HFFc6 (cell line): ENCODE data around the gene TBX15. TPM values are rescaled to one million over a fixed set of nuclear protein-coding genes. Genes with fewer than 3 reads are reported as not detected.

Experiments used
- DNase-seq: peaks from one replicate; pipeline ENCODE4 v3.0.0-alpha.2; 2018
- H3K27ac Mint-ChIP-seq: 2 replicates; pipeline ENCODE4 v1.8.0; 2020; ENCODE audit warnings: mild to moderate bottlenecking, mixed read lengths
- H3K27me3 Mint-ChIP-seq: 2 replicates; pipeline ENCODE4 v1.8.0; 2021; ENCODE audit warnings: mild to moderate bottlenecking, moderate library complexity, mixed read lengths; ENCODE audit not compliant: insufficient read depth
- H3K36me3 Mint-ChIP-seq: 2 replicates; pipeline ENCODE4 v1.8.0; 2021; ENCODE audit warnings: low read depth, mixed read lengths
- H3K4me1 Mint-ChIP-seq: 2 replicates; pipeline ENCODE4 v1.8.0; 2020; ENCODE audit warnings: low read depth, mixed read lengths
- H3K4me3 Mint-ChIP-seq: 2 replicates; pipeline ENCODE4 v1.8.0; 2020; ENCODE audit warnings: mild to moderate bottlenecking, moderate library complexity, mixed read lengths
- H3K9me3 Mint-ChIP-seq: 2 replicates; pipeline ENCODE4 v1.8.0; 2020; ENCODE audit warnings: mild to moderate bottlenecking, mixed read lengths
- CTCF ChIP-seq: fragments of 200-600 bp; sonication (generic); IDR thresholded peaks from 2 replicates; pipeline ENCODE4 v1.5.0; 2021; ENCODE audit warnings: antibody characterized with exemption, mild to moderate bottlenecking
- total RNA-seq, 6 experiments: library from RNA; stranded (reverse); fragmentation: NEBNext Ultra II Directional; extraction: Animal tissue kit (Norgen Biotek cat#: 25700); gene quantifications; 2 replicates in 1 of 6; 3 replicates in 5 of 6; pipeline ENCODE4 v1.2.3, GENCODE V29; 2021

The TBX15 gene
- total RNA-seq, 6 experiments from 2014 or later = 5.3 to 12.2 (median 10.0) TPM

- Mint-ChIP-seq H3K4me1 (peaks cover 7% of the 10 kb centered on the region), H3K27ac (no peak overlapping the region), H3K4me3 (no peak overlapping the region), H3K36me3 (peaks cover 23% of the 10 kb centered on the region), H3K9me3 (0 out of 2 replicates have a peak, but pooled peaks cover 5% of the 10 kb centered on the region), H3K27me3 (no peaks in the 10 kb centered on the region; the same call in 1 of the 2 replicates)
- no peak for TF ChIP-seq CTCF
- DNase-seq = no peak
Measured at GRCh38 chr1:118978914-118979701, 9.0 kb downstream of the TBX15 start.

DNA sequence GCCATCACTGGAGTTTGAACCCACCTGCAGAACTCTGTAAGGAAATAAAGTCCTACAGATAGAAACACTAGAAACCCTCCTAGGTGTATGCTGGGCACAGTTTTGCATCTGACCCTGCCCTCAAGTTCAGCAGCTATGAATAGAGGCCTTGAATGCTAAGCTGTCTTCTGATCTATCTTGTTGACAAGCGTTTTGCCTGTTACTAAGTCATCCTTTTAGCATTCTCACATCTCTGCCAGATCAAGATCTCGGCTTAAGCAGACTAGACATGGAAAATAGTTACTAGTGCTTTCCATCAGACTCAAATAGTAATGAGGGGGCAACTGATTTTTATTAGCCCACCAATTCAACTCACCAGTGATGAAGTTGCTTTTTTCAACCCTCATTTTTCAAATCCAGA lies 10.5 kb downstream of the TBX15 start:
- no peak for TF ChIP-seq CTCF
- no peak overlapping the region for H3K27ac Mint-ChIP-seq
- no peak overlapping the region for H3K4me3 Mint-ChIP-seq
- H3K27me3 Mint-ChIP-seq = no peaks in the 10 kb centered on the region; the same call in 1 of the 2 replicates
- no peak for DNase-seq
- peaks cover 9% of the 10 kb centered on the region; the same call in 1 of the 2 replicates for H3K36me3 Mint-ChIP-seq
- no peaks in the 10 kb centered on the region for H3K9me3 Mint-ChIP-seq
- peaks cover 12% of the 10 kb centered on the region for H3K4me1 Mint-ChIP-seq

- DNase-seq = no peak
- H3K4me1 Mint-ChIP-seq = peaks cover 12% of the 10 kb centered on the region
- TF ChIP-seq CTCF = no peak
- H3K4me3 Mint-ChIP-seq = no peak overlapping the region
- H3K27ac Mint-ChIP-seq = no peak overlapping the region
- 0 out of 2 replicates have a peak, but pooled peaks cover 4% of the 10 kb centered on the region for H3K36me3 Mint-ChIP-seq
- no peaks in the 10 kb centered on the region for H3K27me3 Mint-ChIP-seq
- H3K9me3 Mint-ChIP-seq = no peaks in the 10 kb centered on the region
Measured at GRCh38 chr1:118974661-118975060, 13.5 kb downstream of the TBX15 start.

DNA sequence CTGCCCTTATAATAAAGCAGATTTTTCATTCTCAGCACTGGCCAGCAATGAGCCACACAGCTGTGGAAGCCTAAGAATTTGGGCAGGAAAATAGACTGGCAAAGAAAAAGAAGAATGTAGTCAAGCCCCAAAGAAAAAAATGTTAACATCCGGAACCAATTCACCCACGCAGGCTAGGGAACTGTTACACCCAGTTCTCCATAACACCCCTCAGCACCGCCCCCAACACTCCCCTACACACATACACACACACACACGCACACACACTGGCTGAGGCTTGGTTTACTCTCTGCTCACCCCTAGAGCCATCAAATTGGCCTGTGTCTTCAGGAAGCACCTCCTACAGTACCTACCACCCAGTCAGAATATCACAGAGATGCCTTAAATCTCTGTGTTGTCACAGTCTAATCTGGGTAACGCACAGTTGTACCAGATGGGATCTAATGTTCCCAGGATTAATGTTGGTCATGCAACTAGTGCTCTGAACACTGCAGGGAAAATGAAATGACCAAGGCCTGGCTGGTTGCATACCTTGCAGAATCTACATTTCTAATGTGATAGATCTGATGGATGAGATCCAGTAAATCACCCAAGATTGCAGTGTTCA lies 14.5 kb downstream of the TBX15 start:
- H3K4me1 Mint-ChIP-seq = peaks cover 12% of the 10 kb centered on the region
- H3K36me3 Mint-ChIP-seq = no peaks in the 10 kb centered on the region
- no peaks in the 10 kb centered on the region for H3K27me3 Mint-ChIP-seq
- no peak overlapping the region for H3K4me3 Mint-ChIP-seq
- no peaks in the 10 kb centered on the region for H3K9me3 Mint-ChIP-seq
- TF ChIP-seq CTCF = no peak
- H3K27ac Mint-ChIP-seq = peak overlapping the region; percentile 7; the same call in 1 of the 2 replicates
- DNase-seq = no peak

DNA sequence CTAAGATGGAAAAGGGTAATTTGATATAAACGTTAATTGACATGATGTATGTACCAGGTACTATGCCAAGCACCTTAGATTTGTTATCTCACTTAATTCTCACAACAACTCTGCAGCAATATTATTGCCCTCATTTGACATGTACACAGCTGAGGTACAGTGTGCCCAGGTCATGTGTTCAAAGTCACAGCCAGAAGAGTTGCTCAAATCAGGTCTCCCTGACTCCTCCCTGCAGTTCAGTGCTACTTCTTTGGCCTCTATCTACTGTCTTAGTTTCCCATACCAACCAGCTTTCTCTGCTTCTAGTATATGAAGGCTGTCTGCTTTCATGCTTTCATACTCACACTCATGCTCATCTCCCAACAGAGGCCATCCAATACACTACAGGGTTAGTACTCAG lies 15.1 kb downstream of the TBX15 start:
- no peaks in the 10 kb centered on the region for H3K36me3 Mint-ChIP-seq
- no peaks in the 10 kb centered on the region for H3K27me3 Mint-ChIP-seq
- DNase-seq = no peak
- peaks cover 12% of the 10 kb centered on the region for H3K4me1 Mint-ChIP-seq
- H3K9me3 Mint-ChIP-seq = no peaks in the 10 kb centered on the region
- no peak overlapping the region for H3K4me3 Mint-ChIP-seq
- no peak for TF ChIP-seq CTCF
- H3K27ac Mint-ChIP-seq = no peak overlapping the region
